Loucy (cell line): ENCODE data around the gene TTC8.

Experiments used
- EZH2phosphoT487 ChIP-seq: fragments of 200-600 bp; IDR thresholded peaks from 2 replicates; pipeline ENCODE4 v1.6.1; 2018; ENCODE audit warnings: antibody characterized with exemption, mild to moderate bottlenecking, moderate library complexity, borderline replicate concordance
- TF ChIP-seq, protein P1 (sequence below): fragments of 200-600 bp; sonication (generic); conservative IDR thresholded peaks from 2 replicates; pipeline ENCODE4 v1.5.1; 2014; ENCODE audit warnings: mild to moderate bottlenecking, antibody characterized with exemption, low read length

DNA sequence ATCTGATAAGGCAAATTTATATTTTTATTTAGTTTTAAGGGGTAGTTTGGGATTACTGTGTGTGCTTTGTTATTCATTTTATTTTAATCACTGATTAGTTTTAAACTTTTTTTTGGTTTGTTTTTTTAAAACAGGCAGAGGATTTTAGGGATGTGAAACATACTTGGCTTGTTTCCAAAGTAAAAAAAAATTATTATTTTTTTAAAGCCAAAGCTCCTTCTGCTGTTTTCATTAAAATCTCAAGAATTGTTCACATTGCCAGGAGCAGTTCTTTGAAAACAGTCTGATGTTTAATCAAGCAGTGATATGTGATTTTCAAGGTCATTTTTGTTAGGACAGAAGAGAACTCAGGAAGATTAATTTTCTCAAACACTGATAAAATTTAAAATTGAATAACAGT lies 11.2 kb downstream of the TTC8 start:
- TF ChIP-seq EZH2phosphoT487: no peak
- TF ChIP-seq, protein P1, sequence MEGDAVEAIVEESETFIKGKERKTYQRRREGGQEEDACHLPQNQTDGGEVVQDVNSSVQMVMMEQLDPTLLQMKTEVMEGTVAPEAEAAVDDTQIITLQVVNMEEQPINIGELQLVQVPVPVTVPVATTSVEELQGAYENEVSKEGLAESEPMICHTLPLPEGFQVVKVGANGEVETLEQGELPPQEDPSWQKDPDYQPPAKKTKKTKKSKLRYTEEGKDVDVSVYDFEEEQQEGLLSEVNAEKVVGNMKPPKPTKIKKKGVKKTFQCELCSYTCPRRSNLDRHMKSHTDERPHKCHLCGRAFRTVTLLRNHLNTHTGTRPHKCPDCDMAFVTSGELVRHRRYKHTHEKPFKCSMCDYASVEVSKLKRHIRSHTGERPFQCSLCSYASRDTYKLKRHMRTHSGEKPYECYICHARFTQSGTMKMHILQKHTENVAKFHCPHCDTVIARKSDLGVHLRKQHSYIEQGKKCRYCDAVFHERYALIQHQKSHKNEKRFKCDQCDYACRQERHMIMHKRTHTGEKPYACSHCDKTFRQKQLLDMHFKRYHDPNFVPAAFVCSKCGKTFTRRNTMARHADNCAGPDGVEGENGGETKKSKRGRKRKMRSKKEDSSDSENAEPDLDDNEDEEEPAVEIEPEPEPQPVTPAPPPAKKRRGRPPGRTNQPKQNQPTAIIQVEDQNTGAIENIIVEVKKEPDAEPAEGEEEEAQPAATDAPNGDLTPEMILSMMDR: no peak
